K562 (cell line): ENCODE results near the gene DTNB.

Source experiments
- CTCF ChIP-seq, 3 experiments: IDR thresholded peaks in 2 of 3; conservative IDR thresholded peaks in 1 of 3; 2 replicates each; pipeline ENCODE4 v1.5.1; 2011 to 2012; ENCODE audit warnings: low read length in 3 of 3, mild to moderate bottlenecking in 3 of 3, control low read depth in 2 of 3, improper control_type of control experiment in 1 of 3, inconsistent platforms in 1 of 3, low read depth in 1 of 3, mixed read lengths in 1 of 3, moderate library complexity in 1 of 3; ENCODE audit not compliant: insufficient read depth in 2 of 3
- POLR2A ChIP-seq: fragments of 450-650 bp; conservative IDR thresholded peaks from 2 replicates; pipeline ENCODE4 v1.6.1; 2016

GRCh38 chr2:25336383-25336841, 337.0 kb downstream of the DTNB start:
- no peak for TF ChIP-seq CTCF (IDR thresholded peaks at IDR 0.05 in 2 of 3, conservative IDR thresholded peaks at IDR 0.05 in 1 of 3; ENCODE audit: insufficient read depth in 2 of 3, low read depth in 1 of 3, low read length in 3 of 3)
- no peak for TF ChIP-seq POLR2A
